HG03460 (cell line): ENCODE measurements around the gene MACROD1.

Experiments
- ATAC-seq: cut with Tn5 transposase; IDR thresholded peaks from one replicate; pipeline ENCODE4 v1.9.1; 2021; ENCODE audit not compliant: unreplicated experiment

The MACROD1 gene

DNA sequence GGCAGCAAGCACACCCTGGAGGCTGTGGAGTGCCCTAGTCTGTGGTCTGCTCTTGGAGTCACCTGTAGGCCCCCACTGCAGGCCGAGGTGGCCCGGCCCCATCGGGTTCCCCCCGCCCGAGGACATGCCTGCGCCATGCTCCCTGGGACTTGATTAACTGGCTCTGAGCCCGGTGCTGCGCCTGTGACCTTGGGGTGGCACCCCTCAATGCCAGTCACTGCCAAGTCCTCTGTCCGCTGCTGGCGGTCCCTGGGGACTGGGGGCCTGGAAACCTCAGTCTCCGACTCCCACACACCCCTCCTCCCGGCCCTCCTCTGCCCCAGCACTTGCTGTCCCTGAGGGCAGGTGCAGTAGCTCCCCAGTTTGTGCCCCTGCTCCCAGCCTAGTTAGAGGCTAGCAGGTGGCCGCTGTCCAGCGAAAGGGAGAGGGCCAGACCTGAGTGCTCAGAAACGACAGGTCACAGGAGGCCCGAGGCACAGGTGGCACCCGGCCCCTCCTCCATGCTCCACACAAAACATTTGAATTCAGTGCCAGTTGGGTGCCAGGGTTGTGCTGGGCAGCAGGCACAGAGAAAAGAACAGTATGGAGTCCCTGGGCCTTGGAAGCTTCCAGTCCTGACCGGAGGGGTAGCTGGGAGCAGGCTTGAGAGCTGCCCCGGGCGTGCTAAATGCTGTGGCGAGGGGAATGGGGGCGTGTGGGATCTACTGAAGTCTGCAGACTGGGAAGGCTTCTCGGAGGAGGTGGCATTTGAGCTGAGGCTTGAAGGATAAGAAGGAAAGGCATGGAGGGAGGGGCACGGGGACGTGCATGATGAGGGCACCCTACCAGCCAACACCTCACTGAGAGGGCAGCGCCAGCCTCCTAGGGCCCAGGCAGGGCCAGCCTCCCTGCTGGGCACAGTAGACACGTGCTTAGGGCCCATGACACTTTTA is 146.5 kb downstream of the MACROD1 start:
- ATAC-seq: no peak

DNA sequence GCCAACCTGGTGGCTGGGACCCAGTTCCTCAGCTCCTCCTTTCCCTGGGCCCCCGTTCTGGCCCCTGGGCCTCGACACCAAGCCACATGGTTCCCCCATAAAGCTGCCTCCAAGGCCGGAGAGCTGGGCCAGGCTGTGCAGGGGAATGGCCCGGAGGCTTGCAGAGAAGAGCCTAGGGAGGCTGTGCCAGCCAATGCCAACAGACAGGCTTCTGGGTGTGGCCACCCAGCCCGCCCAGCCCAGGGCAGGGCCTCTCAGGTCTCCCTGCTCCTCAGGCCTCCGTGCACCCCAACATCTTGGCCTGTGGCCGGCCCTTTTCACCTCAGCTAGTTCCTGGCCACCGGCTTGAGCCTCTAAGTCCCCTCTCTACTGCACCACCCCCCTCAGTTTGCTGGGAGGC is 147.6 kb downstream of the MACROD1 start:
- ATAC-seq: no peak

GRCh38 chr11:64017945-64018224 is 148.0 kb downstream of the MACROD1 start:
- ATAC-seq: no peak

- ATAC-seq: no peak
These were observed 149.7 kb downstream of the MACROD1 start for GRCh38 chr11:64015935-64016845.

GRCh38 chr11:64015510-64015909 is 150.4 kb downstream of the MACROD1 start:
- ATAC-seq: no peak

DNA sequence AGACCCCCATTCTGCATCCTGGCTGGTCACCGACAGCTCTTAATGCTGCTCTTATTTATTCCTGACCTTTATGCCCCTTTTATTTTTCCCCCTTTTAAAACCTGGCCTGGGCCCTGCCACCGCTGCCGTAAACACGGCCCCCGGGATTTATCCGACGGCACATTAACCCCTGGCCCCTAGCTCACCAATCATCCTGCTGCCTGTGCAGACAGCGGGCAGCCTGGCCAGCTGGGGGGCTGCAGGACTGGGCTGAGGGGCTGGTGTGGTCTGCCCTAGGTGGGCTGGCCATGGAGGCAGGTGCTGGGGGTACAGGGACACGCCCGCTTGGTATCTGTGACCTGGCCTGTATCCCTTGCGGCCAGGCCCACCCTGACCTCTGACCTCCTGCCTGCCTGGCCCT is 151.6 kb downstream of the MACROD1 start:
- ATAC-seq: no peak

- ATAC-seq: no peak
These were observed 152.6 kb downstream of the MACROD1 start for GRCh38 chr11:64013141-64013896.

DNA sequence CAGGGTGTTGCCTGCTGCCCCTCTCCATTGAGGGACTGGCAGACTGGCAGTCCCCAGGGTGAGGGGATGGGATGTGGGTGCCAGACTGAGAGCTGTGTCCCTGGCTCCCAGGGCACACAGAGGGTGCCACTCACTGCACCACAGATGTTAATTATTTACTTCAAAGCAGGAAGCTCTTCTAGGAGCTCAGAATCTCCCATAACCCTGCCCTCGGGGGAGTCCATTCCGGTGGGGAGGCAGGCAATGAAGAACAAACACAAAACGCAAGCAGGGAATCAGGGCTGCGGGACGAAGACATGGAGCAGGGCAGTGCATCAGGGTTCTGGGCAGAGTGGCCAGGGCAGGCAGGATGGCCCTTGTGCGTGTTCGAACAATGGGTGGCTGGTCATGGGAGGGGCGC is 154.5 kb downstream of the MACROD1 start:
- ATAC-seq: no peak

- no peak for ATAC-seq
These were observed 155.1 kb downstream of the MACROD1 start for GRCh38 chr11:64010783-64011182.

DNA sequence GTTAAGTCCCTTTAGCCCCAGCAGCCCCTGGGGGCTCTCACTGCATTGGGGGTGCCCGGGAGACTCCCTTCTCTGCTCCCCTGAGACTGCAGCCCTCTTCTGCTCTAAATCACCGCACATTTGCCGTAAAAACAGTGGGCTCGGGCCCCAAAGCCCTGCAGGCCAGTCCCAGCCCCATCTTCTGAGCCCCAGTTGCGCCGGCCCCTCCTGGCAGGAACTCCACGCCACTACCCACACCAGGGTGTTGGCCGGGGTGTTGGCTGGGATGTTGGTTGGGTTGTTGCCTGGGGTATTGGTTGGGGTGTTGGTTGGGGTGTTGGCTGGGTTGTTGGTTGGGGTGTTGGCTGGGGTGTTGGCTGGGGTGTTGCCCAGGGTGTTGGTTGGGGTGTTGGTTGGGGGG is 156.2 kb downstream of the MACROD1 start:
- no peak for ATAC-seq

- no peak for ATAC-seq
These were observed 156.8 kb downstream of the MACROD1 start for GRCh38 chr11:64008914-64009633.

- no peak for ATAC-seq
These were observed 157.5 kb downstream of the MACROD1 start for GRCh38 chr11:64008283-64008913.

- no peak for ATAC-seq
These were observed 158.2 kb downstream of the MACROD1 start for GRCh38 chr11:64007629-64008282.

GRCh38 chr11:64007160-64007628 is 158.7 kb downstream of the MACROD1 start:
- ATAC-seq: no peak

DNA sequence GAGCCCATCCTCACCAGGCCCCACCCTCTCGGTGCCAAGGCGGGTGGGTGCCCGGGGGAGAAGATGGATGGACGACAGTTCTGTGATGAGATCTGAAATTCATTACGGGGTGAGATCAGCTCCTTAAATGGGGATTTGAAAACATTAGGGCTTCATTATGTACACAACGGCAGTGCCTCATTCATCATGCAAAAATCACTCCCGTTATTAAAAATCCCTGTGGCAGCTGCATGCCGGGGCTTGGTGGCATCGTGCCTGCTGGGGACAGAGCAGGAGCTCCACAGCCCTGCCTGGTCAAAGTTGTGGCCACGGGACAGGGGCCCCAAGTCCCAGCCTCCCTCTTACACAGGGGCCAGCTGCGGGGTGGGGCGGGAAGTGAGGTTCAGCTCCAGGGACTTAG is 159.5 kb downstream of the MACROD1 start:
- no peak for ATAC-seq

- ATAC-seq: no peak
These were observed 160.2 kb downstream of the MACROD1 start for GRCh38 chr11:64005691-64006090.

DNA sequence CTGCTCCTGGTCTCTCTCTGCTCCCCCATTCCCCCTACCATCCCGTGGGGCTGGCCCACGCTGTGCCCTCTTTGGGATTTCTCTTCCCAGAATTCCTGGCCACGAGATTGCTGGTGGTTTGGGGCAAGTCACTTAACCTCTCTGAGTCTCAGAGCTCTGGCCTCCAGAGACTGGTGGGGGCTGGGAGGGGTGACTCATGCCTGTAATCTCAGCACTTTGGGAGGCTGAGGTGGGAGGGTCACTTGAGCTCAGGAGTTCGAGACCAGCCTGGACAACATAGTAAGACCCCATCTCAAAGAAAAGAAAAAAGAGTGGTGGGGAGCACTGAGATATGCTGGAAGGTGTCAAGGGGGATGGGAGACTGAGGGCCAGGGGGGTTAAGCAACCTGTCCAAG is 161.3 kb downstream of the MACROD1 start:
- no peak for ATAC-seq

DNA sequence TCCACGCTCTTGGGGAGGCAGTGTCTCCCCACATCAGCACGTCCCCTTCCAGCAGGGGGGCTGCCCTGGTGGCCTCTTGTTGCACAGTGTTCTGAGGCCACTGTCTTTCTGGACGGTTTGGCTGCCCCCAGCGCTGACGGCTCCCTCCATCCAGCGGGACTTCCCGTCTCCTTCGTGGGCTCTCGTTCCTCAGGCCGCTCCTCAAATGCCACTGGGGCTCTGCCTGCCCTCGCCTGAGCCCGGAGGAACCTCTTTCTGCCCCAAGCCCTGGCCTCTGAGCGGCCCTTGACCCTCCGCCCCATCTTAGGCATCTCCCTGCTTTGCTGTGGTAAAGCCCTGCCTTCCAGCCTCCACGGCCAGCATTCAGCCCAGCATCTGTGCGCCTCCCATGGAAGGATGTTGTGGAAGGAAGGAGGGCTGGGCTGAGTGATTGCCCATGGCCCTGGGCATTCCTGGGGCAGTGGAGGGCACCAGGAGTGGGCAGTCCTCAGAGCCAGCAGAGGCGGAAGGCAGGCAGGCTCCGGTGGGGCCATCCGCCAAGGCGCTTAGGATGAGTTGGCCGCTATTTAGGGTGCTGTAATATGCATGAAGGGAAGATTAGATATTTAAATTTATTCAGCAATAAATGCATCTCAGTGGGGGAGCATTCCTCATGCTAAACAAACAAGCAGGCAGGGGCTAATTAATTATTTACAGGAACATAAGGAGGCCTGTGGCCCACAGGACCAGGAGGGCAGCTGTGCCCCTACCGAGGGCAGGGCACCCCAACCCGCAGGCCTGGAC is 161.9 kb downstream of the MACROD1 start:
- no peak for ATAC-seq
